Keratinocyte (primary cell): ENCODE results near the gene RASA1. TPM values are rescaled to one million over a fixed set of nuclear protein-coding genes. Genes with fewer than 3 reads are reported as not detected.

Source experiments
- DNase-seq: peaks from one replicate; pipeline ENCODE4 v3.0.0-alpha.2; 2011; ENCODE audit warnings: low read depth, missing footprints, low spot score
- FAIRE-seq: peaks from 2 replicates; lab custom pipeline; 2011; peaks lifted over from hg19 to GRCh38; lab: Jason Lieb, UNC
- H2AFZ ChIP-seq: 2 replicates; pipeline ENCODE4 v1.6.0; 2012; ENCODE audit warnings: low read length, control low read depth, inconsistent platforms; ENCODE audit not compliant: control insufficient read depth
- H3K27ac ChIP-seq: 2 replicates; pipeline ENCODE4 v1.5.1; 2011; ENCODE audit warnings: low read length; ENCODE audit not compliant: control insufficient read depth, insufficient read depth
- H3K27me3 ChIP-seq: 3 replicates; pipeline ENCODE4 v1.6.0; 2011; ENCODE audit warnings: low read length; ENCODE audit not compliant: control insufficient read depth, insufficient read depth; ENCODE audit errors: extremely low read depth
- H3K36me3 ChIP-seq, 2 experiments: 2 replicates in 1 of 2; 3 replicates in 1 of 2; pipeline ENCODE4 v1.5.1; 2011; ENCODE audit warnings: low read length in 2 of 2, mild to moderate bottlenecking in 1 of 2; ENCODE audit not compliant: control insufficient read depth in 2 of 2, insufficient read depth in 2 of 2; ENCODE audit errors: extremely low read depth in 1 of 2
- H3K4me1 ChIP-seq: 3 replicates; pipeline ENCODE4 v1.5.1; 2011; ENCODE audit warnings: low read length; ENCODE audit not compliant: control insufficient read depth, insufficient read depth; ENCODE audit errors: extremely low read depth
- H3K4me2 ChIP-seq: 3 replicates; pipeline ENCODE4 v1.6.0; 2011; ENCODE audit warnings: low read depth, low read length; ENCODE audit not compliant: control insufficient read depth, insufficient read depth; ENCODE audit errors: extremely low read depth
- H3K4me3 ChIP-seq, 3 experiments: fragments of 200-600 bp in 1 of 3; sonication (generic) in 1 of 3; 2 replicates in 2 of 3; 3 replicates in 1 of 3; pipeline ENCODE4 v1.5.1; 2011 to 2016; ENCODE audit warnings: low read length in 3 of 3, mild to moderate bottlenecking in 3 of 3, control low read depth in 2 of 3, inconsistent platforms in 1 of 3, low read depth in 1 of 3, mixed read lengths in 1 of 3, mixed run types in 1 of 3, moderate library complexity in 1 of 3; ENCODE audit not compliant: control insufficient read depth in 2 of 3, insufficient read depth in 2 of 3; ENCODE audit errors: extremely low read depth in 1 of 3
- H3K79me2 ChIP-seq: 2 replicates; pipeline ENCODE4 v1.6.0; 2012; ENCODE audit warnings: low read length; ENCODE audit not compliant: control insufficient read depth, insufficient read depth
- H3K9ac ChIP-seq: 3 replicates; pipeline ENCODE4 v1.6.0; 2011; ENCODE audit warnings: low read length; ENCODE audit not compliant: control insufficient read depth, insufficient read depth; ENCODE audit errors: extremely low read depth
- H3K9me1 ChIP-seq: 3 replicates; pipeline ENCODE4 v1.6.0; 2011; ENCODE audit warnings: low read length; ENCODE audit not compliant: control insufficient read depth, insufficient read depth; ENCODE audit errors: extremely low read depth
- H3K9me3 ChIP-seq: 2 replicates; pipeline ENCODE4 v1.5.1; 2012; ENCODE audit warnings: low read depth, low read length; ENCODE audit not compliant: control insufficient read depth
- H4K20me1 ChIP-seq: 3 replicates; pipeline ENCODE4 v1.6.0; 2011; ENCODE audit warnings: low read length; ENCODE audit not compliant: control insufficient read depth, insufficient read depth; ENCODE audit errors: extremely low read depth
- CTCF ChIP-seq, 3 experiments: IDR thresholded peaks in 1 of 3; conservative IDR thresholded peaks in 1 of 3; optimal IDR thresholded peaks in 1 of 3; 2 replicates in 2 of 3; 3 replicates in 1 of 3; pipeline versions ENCODE3 to v1.5.1; 2011; ENCODE audit warnings: low read length in 3 of 3, mild to moderate bottlenecking in 3 of 3, moderate library complexity in 2 of 3, control low read depth in 1 of 3, inconsistent platforms in 1 of 3; ENCODE audit not compliant: insufficient read depth in 2 of 3; ENCODE audit errors: extremely low read depth in 1 of 3
- EZH2 ChIP-seq: IDR thresholded peaks from one replicate; pipeline ENCODE4 v1.6.1; 2012; ENCODE audit warnings: inconsistent platforms, mild to moderate bottlenecking, low read length, moderate library complexity
- dilution Hi-C: fragments of 300-500 bp; cut with MboI; formaldehyde crosslinking; loops from one replicate; pipeline ENCODE4 v1.7.0; 2020; ENCODE audit warnings: low sequenced_read_pairs; ENCODE audit not compliant: extremely low pct_ligation_motif_present
- polyA plus RNA-seq, 5 experiments: library from polyadenylated mRNA; depleted of rRNA in 3 of 5; stranded (reverse) in 3 of 5; stranded (forward) in 1 of 5; unstranded in 1 of 5; fragments of >200 nt; gene quantifications; 1 replicate in 1 of 5; 2 replicates in 3 of 5; 3 replicates in 1 of 5; pipeline versions ENCODE4 v1.2.1 to v1.2.3, GENCODE V29; 2011 to 2012; ENCODE audit warnings: missing spikeins in 2 of 5, low read depth in 1 of 5, low replicate concordance in 1 of 5

The RASA1 gene
- polyA plus RNA-seq, 1 donor (not counting 4 experiments of a cell fraction or from before 2014, with no cell fraction given) = 57.9 TPM

- no peaks in the 10 kb centered on the region for H3K27me3 ChIP-seq
- no peaks in the 10 kb centered on the region for H3K36me3 ChIP-seq
- H3K9ac ChIP-seq = no peak overlapping the region
- peak; percentile 56 for FAIRE-seq
- H3K79me2 ChIP-seq = no peaks in the 10 kb centered on the region
- dilution Hi-C loops = no loop called here
- no peaks in the 10 kb centered on the region for H4K20me1 ChIP-seq
- no peak overlapping the region for H3K4me3 ChIP-seq
- no peak for DNase-seq
- no peaks in the 10 kb centered on the region for H3K9me3 ChIP-seq
- H3K4me1 ChIP-seq = no peaks in the 10 kb centered on the region
- H3K27ac ChIP-seq = no peak overlapping the region
- no peak overlapping the region for H3K4me2 ChIP-seq
- peak overlapping the region; percentile 80 for H2AFZ ChIP-seq
- no peaks in the 10 kb centered on the region for H3K9me1 ChIP-seq
- TF ChIP-seq EZH2 = no peak
- TF ChIP-seq CTCF (optimal IDR thresholded peaks at IDR 0.05 in 1 of 3, IDR thresholded peaks at IDR 0.05 in 1 of 3, conservative IDR thresholded peaks at IDR 0.05 in 1 of 3; ENCODE audit: extremely low read depth in 1 of 3, insufficient read depth in 2 of 3, low read length in 3 of 3) = no peak
Observed at GRCh38 chr5:87260604-87261192, 7.0 kb upstream of the RASA1 start.

- no peak for TF ChIP-seq CTCF (optimal IDR thresholded peaks at IDR 0.05 in 1 of 3, IDR thresholded peaks at IDR 0.05 in 1 of 3, conservative IDR thresholded peaks at IDR 0.05 in 1 of 3; ENCODE audit: extremely low read depth in 1 of 3, insufficient read depth in 2 of 3, low read length in 3 of 3)
Observed at GRCh38 chr5:87263498-87263897, 4.2 kb upstream of the RASA1 start.

More at GRCh38 chr5:87263498-87263897, 4.2 kb upstream of the RASA1 start:
- Histone ChIP-seq H3K9me3 (no peaks in the 10 kb centered on the region), H3K4me2 (no peak overlapping the region), H2AFZ (peak overlapping the region; percentile 46), H3K36me3 (no peaks in the 10 kb centered on the region), H3K79me2 (peaks cover 7% of the 10 kb centered on the region), H3K9me1 (no peaks in the 10 kb centered on the region), H3K4me1 (peaks cover 3% of the 10 kb centered on the region), H3K27me3 (no peaks in the 10 kb centered on the region), H3K9ac (no peak overlapping the region), H4K20me1 (no peaks in the 10 kb centered on the region), H3K4me3 (no peak overlapping the region), H3K27ac (no peak overlapping the region)
- dilution Hi-C loops = no loop called here
- no peak for DNase-seq
- no peak for FAIRE-seq
